Glutamatergic neuron (in vitro differentiated cells): Measurements from ENCODE around the gene BAZ1A. TPM values are rescaled to one million over a fixed set of nuclear protein-coding genes. Genes with fewer than 3 reads are reported as not detected.

Source experiments
- DNase-seq: peaks from one replicate; pipeline ENCODE4 v3.0.0; 2022
- H3K27ac Mint-ChIP-seq: one replicate; pipeline ENCODE4 v1.8.0; 2020; ENCODE audit warnings: mild to moderate bottlenecking, mixed read lengths, inconsistent platforms; ENCODE audit not compliant: unreplicated experiment
- H3K27me3 Mint-ChIP-seq: one replicate; pipeline ENCODE4 v1.8.0; 2020; ENCODE audit warnings: mild to moderate bottlenecking, moderate library complexity, mixed read lengths, inconsistent platforms; ENCODE audit not compliant: unreplicated experiment
- H3K36me3 Mint-ChIP-seq: one replicate; pipeline ENCODE4 v1.8.0; 2020; ENCODE audit warnings: mild to moderate bottlenecking, mixed read lengths, inconsistent platforms; ENCODE audit not compliant: unreplicated experiment
- H3K4me1 Mint-ChIP-seq: one replicate; pipeline ENCODE4 v1.8.0; 2020; ENCODE audit warnings: mild to moderate bottlenecking, low read depth, mixed read lengths, inconsistent platforms; ENCODE audit not compliant: unreplicated experiment
- H3K4me3 Mint-ChIP-seq: one replicate; pipeline ENCODE4 v1.8.0; 2020; ENCODE audit warnings: mild to moderate bottlenecking, mixed read lengths, inconsistent platforms; ENCODE audit not compliant: unreplicated experiment
- H3K9me3 Mint-ChIP-seq: one replicate; pipeline ENCODE4 v1.8.0; 2020; ENCODE audit warnings: mild to moderate bottlenecking, moderate library complexity, mixed read lengths, inconsistent platforms; ENCODE audit not compliant: unreplicated experiment
- total RNA-seq: library from RNA; stranded (reverse); fragmentation: NEBNext Ultra II Directional; extraction: Animal tissue kit (Norgen Biotek cat#: 25700); gene quantifications from one replicate; pipeline ENCODE4 v1.2.1, GENCODE V29; 2021; ENCODE audit not compliant: unreplicated experiment
- TF ChIP-seq, protein P1 (sequence below): fragments of 200-600 bp; sonication (generic); IDR thresholded peaks from one replicate; pipeline ENCODE4 v1.5.0; 2021; ENCODE audit not compliant: partially characterized antibody, unreplicated experiment

Gene BAZ1A
- total RNA-seq, 1 donor from 2014 or later: 41.3 TPM

DNA sequence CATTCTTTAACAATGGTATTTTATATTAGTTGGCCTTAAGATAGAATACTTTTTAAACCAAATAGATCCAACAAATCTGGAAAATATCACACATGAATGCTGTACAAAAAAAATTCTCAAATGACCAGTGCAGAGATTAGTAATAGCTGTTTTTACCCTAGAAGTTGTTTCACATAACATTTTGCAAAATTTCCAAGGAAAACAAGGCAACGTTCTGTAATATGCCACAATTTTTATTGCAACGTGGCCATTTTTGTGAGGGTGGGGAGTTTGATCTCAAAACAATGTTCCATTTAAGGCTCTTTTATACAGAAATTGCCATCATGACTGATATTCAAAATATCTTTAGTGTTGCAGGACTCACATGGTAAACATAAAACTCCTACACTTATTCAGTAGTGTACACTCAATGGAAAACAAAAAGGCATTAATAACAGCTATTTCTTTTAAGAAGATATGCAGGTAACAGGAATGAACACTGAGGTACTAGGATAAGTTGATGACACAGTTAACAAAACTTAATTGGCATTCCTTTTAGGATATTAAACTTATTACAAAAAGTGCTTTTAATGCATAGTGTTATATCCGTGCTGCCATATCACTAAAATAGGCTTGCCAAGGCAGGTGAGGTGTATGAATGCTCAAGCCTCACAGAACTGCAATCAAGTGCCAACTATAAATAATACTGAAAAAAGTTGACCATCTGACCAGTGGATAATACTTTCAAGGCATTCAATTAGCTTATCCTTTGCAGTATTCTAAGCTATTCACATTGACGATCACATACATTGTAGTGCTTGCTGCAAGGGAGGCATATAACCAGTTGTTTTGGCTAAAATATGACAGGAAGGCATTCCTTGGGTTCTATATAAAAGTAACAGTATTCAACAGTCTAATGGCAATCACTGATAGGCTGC lies 163.1 kb downstream of the BAZ1A start:
- H3K4me1 Mint-ChIP-seq: peaks cover 9% of the 10 kb centered on the region
- peak overlapping the region; percentile 93 for H3K4me3 Mint-ChIP-seq
- H3K27me3 Mint-ChIP-seq: no peaks in the 10 kb centered on the region
- H3K27ac Mint-ChIP-seq: no peak overlapping the region
- TF ChIP-seq, protein P1, sequence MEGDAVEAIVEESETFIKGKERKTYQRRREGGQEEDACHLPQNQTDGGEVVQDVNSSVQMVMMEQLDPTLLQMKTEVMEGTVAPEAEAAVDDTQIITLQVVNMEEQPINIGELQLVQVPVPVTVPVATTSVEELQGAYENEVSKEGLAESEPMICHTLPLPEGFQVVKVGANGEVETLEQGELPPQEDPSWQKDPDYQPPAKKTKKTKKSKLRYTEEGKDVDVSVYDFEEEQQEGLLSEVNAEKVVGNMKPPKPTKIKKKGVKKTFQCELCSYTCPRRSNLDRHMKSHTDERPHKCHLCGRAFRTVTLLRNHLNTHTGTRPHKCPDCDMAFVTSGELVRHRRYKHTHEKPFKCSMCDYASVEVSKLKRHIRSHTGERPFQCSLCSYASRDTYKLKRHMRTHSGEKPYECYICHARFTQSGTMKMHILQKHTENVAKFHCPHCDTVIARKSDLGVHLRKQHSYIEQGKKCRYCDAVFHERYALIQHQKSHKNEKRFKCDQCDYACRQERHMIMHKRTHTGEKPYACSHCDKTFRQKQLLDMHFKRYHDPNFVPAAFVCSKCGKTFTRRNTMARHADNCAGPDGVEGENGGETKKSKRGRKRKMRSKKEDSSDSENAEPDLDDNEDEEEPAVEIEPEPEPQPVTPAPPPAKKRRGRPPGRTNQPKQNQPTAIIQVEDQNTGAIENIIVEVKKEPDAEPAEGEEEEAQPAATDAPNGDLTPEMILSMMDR: no peak
- peaks cover 3% of the 10 kb centered on the region for H3K9me3 Mint-ChIP-seq
- no peaks in the 10 kb centered on the region for H3K36me3 Mint-ChIP-seq
- DNase-seq: no peak

DNA sequence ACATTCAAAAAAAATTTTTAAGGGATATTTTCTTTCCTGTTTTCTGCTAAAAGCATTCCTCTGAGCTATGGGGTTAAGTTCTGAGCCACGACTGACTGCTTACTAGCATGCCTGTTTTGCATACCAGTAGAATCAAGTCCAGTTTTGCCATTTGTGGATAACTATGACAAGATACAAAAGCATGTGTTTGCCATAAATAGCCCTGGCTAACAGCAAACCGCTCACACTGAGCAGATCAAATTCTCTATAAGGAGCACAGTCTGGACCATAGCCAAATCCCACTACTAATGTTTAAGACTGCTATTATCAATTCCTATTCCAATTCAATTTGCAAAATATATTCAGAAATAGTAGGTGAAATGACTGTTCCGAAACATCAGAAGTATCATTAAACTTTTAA lies 164.0 kb downstream of the BAZ1A start:
- peaks cover 3% of the 10 kb centered on the region for H3K9me3 Mint-ChIP-seq
- H3K27me3 Mint-ChIP-seq: no peaks in the 10 kb centered on the region
- H3K4me3 Mint-ChIP-seq: no peak overlapping the region
- TF ChIP-seq, protein P1: no peak
- no peak for DNase-seq
- H3K27ac Mint-ChIP-seq: no peak overlapping the region
- peaks cover 9% of the 10 kb centered on the region for H3K4me1 Mint-ChIP-seq
- H3K36me3 Mint-ChIP-seq: no peaks in the 10 kb centered on the region

DNA sequence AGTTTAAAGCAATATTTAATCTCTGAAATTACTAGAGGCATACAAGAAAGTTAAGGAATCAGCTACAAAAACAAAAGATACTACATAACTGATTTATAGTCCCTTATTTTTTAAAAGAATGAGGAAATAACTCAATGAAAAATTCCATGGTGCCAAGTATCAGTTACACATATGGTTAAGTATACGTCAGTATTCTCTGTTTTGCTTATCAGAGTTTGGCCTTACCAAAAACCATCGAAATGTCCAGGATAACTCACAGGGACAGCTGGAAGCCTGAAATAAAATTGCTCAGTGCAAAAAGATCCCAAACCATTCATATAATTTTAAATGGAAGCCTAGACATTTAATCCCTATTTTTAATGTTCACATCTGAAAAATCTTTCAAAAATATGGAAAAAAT lies 164.4 kb downstream of the BAZ1A start:
- peaks cover 3% of the 10 kb centered on the region for H3K9me3 Mint-ChIP-seq
- no peak overlapping the region for H3K4me3 Mint-ChIP-seq
- H3K36me3 Mint-ChIP-seq: no peaks in the 10 kb centered on the region
- TF ChIP-seq, protein P1: no peak
- H3K4me1 Mint-ChIP-seq: peaks cover 9% of the 10 kb centered on the region
- no peak for DNase-seq
- no peaks in the 10 kb centered on the region for H3K27me3 Mint-ChIP-seq
- H3K27ac Mint-ChIP-seq: no peak overlapping the region

DNA sequence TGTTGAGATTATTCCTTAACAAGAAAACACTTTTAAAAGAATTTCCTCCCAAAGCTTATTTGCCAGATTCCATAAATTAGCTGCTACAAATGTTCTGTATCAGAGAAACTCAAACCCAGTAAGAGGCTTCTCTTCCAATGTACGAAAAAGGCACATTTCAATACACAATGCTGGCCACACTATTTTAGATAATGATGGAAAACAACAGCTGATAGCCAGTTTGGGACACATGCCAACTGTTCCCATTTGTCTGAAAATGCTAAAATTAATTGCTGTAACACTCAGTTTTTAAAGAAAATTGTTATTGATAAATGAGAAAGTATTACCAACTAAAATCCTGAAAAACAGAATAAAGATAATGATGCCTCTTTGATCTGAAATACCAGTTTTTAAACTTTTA lies 165.2 kb downstream of the BAZ1A start:
- H3K9me3 Mint-ChIP-seq: peaks cover 3% of the 10 kb centered on the region
- TF ChIP-seq, protein P1: no peak

DNA sequence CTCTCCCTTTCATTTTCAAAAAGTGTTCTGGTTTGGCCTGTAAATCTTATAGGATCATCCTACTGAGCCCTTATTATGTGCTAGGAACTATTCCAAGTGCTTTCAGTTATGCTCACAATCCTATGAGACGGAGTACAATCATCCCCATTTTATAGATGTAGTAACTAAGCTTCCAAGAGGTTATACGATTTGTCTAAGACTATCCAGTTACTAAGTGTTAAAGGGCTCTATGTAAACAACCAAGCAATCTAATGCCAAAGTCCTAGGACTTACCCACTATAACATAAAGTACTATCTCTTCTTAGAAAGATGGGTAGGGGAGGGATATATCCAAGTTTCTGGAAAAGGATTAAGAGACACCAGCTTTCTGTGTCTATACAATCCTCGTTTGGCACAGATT lies 167.4 kb downstream of the BAZ1A start:
- TF ChIP-seq, protein P1: no peak
- Mint-ChIP-seq H3K27me3 (no peaks in the 10 kb centered on the region), H3K9me3 (no peaks in the 10 kb centered on the region), H3K27ac (no peak overlapping the region), H3K36me3 (no peaks in the 10 kb centered on the region), H3K4me3 (no peak overlapping the region), H3K4me1 (peaks cover 3% of the 10 kb centered on the region)
- no peak for DNase-seq

More for the DNA sequence above, 165.2 kb downstream of the BAZ1A start:
- no peaks in the 10 kb centered on the region for H3K36me3 Mint-ChIP-seq
- H3K27ac Mint-ChIP-seq: no peak overlapping the region
- no peak overlapping the region for H3K4me3 Mint-ChIP-seq
- no peak for DNase-seq
- no peaks in the 10 kb centered on the region for H3K27me3 Mint-ChIP-seq
- H3K4me1 Mint-ChIP-seq: peaks cover 9% of the 10 kb centered on the region

Other genes with a start within 250 kb of the BAZ1A start
- gene SNX6, start 245.2 kb downstream of the BAZ1A start, total RNA-seq: 71.3 TPM
- 57.6 TPM for gene CFL2, start 160.8 kb downstream of the BAZ1A start, total RNA-seq
- 43.5 TPM for gene SRP54, start 107.6 kb upstream of the BAZ1A start, total RNA-seq
- gene FAM177A1, start 170.9 kb upstream of the BAZ1A start, total RNA-seq: 72.7 TPM
- 37.0 TPM for gene PPP2R3C, start 246.6 kb upstream of the BAZ1A start, total RNA-seq
- 20.5 TPM for gene PRORP, start 247.2 kb upstream of the BAZ1A start, total RNA-seq